Measurements from ENCODE around the gene FBXO24. TPM values are rescaled to one million over a fixed set of nuclear protein-coding genes. Genes with fewer than 3 reads are reported as not detected.

The FBXO24 gene
- polyA plus RNA-seq, 3 donors from 2014 or later, result 0.43 TPM; not detected in 2

DNA sequence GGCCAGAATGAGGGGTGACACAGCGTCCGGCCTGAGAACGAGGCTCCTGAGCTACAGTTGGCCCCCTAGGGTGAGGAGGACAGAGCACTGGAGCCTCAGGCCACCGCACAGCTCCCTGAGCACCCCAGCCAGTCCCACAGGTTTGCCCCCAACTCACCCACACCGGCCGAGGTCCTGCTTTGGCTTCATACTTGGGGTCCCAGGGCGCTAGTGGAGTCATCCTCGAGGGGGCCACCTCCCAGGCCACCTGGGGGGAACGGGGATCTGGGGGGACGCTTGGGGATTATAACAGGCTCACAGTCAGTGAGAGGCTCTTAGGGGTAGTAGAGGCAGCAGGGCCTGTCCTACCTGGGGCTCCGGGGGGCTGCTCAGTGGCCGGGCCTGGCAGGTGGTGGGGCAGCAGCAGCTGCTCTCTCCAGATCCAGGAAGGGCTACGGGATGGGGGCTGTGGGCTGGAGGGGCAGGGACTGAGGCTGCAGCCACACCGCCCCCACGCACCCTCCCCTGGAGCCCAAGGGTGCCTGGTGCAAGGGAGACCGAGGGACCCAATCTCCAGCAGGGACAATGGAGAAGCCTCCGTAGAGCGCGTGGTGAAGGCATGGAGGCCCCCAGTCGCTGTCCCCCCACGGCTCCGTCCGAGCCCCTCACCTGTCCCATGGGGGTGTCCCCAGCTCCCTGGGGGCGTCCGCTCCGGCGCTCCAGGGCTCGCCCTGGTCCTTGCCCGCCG lies 13.0 kb upstream of the FBXO24 start:
- H3K27ac Mint-ChIP-seq, result no peak overlapping the region

DNA sequence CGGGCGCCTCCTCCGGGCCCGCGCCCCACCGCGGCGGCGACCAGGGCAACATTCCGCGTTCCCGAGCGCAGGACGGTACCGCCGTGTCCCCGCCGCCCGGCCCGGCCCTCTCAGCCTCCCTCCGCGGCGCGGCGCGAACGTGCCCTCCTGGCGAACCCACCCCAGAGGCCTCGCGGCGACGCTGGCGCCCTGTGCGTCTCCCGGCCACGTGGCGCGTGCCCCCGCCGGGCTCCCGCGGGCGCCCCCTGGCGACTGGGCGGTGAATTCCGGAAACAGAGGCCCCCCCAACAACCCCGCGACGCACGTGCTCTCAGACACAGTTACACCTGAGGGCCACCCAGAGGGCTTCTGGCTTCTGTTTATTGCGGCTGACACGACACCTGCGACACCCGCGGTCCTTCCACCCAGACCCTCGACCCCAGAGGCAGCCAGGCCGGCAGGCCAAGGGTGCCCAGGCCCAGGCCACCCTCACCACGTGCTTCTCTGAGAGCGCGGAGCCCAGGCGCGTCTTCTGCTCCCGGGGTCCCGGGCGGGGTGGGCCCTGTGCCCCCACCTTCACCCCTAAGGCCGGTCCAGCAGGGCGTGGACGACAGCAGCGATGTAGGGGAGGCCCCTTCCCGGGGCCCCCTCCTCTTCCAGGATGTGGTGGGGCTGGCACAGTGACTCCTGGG lies 12.3 kb upstream of the FBXO24 start, which contains the start of gene SAP25:
Gene SAP25, minus strand, starts transcription at position 210 of the 671 bp plus-strand sequence. Its CDS starts 158 bp downstream, at position 52.
- Mint-ChIP-seq H3K4me3 (no peak within 1 kb of the TSS), H3K4me1 (peaks cover 8 to 21% of the 10 kb centered on the region in 2 donors), H3K36me3 (peaks cover 0 to 3% (median 0%) of the 10 kb centered on the region in 3 donors), H3K9me3 (no peaks in the 10 kb centered on the region), H3K27me3 (ENCODE audit: low read depth in 3 of 3) (peaks cover 2 to 25% (median 7%) of the 10 kb centered on the region in 3 donors), H3K27ac (no peak within 1 kb of the TSS)
- DNase-seq, result no peak

More for the DNA sequence above, 13.0 kb upstream of the FBXO24 start:
- H3K36me3 Mint-ChIP-seq, result peaks cover 0 to 3% (median 0%) of the 10 kb centered on the region in 3 donors
- H3K4me3 Mint-ChIP-seq, result no peak overlapping the region
- DNase-seq, result no peak
- H3K27me3 Mint-ChIP-seq (ENCODE audit: low read depth in 3 of 3), result peaks cover 2 to 26% (median 10%) of the 10 kb centered on the region in 3 donors
- H3K9me3 Mint-ChIP-seq, result no peaks in the 10 kb centered on the region
- H3K4me1 Mint-ChIP-seq, result peaks cover 13 to 26% of the 10 kb centered on the region in 2 donors

DNA sequence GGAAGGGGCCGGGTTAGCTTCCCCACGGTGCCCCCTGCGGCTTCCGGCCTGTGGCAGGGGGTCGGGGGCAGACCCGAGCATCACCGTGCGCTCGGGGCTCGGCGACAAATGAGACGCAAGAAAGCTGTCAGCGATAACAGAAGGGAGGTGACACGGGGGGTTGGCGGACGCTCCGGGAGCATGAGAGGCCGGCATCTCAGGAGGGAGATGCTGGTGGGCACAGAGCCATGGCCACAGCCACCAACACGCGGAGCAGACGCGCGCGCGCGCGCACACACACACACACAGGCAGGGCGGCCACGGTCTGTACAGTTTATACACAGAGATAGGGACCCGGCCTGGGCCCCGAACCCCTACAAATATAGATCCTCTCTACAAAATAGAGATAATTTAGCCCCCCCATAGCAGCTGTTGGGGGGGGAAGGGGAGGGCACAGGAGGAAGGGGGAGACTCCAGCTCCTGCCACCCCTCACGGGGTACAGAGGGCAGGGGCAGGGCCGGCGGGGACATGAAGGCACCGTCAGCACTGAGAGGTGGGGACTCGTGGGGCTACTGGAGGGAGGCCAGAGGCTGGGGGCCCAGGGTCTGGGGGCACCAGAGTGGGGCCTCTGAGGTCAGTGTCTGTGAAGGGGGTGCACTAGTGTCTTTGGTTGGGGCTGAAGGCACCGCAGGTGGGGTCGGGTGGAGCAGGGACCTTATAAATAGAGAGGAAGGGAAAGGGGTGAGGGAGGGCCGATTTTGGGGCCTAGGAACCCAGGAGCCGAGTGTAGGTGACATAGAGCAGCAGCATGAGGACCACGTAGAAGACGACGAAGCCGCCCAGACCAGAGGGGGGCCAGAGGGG lies 11.5 kb upstream of the FBXO24 start:
- Mint-ChIP-seq H3K4me1 (peaks cover under 1 to 13% of the 10 kb centered on the region in 2 donors), H3K27me3 (ENCODE audit: low read depth in 3 of 3) (peaks cover 2 to 21% (median 4%) of the 10 kb centered on the region in 3 donors), H3K4me3 (no peak overlapping the region), H3K9me3 (no peaks in the 10 kb centered on the region), H3K27ac (no peak overlapping the region), H3K36me3 (peaks cover 0 to 3% (median 0%) of the 10 kb centered on the region in 3 donors)
- DNase-seq, result no peak

DNA sequence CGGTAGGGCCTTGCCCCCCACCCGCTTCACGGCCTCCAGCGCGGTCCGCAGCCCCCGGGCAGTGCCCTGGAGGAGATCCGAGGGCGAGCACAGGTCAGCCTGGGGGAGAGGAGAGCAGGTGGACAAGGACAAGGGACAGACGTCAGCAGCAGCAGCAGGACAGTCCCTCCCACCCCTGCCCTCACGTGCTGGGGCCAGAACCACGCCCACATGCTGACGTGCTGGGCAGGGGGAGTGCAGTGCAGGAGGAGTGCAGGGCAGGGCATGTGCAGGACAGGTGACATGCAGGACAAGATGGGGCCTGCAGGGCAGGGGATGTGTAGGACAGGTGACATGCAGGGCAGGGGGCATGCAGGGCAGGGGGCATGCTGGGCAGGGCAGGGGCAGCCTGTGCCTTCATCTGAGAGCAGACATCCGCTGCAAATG lies 10.9 kb upstream of the FBXO24 start:
- Mint-ChIP-seq H3K27me3 (ENCODE audit: low read depth in 3 of 3) (peaks cover 2 to 14% (median 2%) of the 10 kb centered on the region in 3 donors), H3K36me3 (peaks cover 0 to 3% (median 0%) of the 10 kb centered on the region in 3 donors), H3K4me1 (peaks cover 0 to 12% of the 10 kb centered on the region in 2 donors), H3K9me3 (no peaks in the 10 kb centered on the region), H3K27ac (peak overlapping the region in 1 of 6 donors; percentile 69), H3K4me3 (no peak overlapping the region)
- DNase-seq, result no peak

DNA sequence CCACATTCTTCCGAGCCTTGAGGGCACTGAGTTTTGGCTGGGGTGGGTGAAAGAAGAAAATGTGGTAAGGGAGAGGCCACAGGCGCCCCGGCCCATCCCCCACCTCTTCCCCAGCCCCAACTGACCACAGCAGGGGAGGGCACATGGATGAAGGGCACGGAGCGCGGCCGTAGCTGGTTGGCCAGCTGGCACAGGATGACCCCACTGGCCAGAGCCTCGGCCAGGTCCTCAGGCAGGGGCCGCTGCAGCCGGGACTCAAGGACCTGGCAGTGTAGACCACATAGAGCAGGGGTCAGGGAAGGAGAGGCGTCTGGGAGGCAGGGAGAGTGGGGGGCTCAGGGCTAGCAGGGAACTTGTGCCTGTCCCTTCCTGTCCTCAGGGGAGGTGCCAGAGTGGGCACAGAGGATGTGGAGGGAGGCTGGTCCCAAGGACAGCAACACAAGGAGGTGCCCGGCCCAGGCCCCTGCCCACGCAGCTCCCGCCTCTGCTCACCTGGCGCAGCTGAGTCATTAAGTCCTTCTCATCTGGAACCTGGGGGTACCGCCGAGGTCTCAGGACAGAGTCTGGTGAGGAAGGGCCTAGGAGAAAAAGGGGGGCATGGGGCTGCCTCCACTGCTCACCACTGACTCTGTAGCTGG lies 10.3 kb upstream of the FBXO24 start:
- no peak overlapping the region for H3K27ac Mint-ChIP-seq
- H3K4me3 Mint-ChIP-seq, result no peak overlapping the region
- peaks cover 0 to 11% (median 1%) of the 10 kb centered on the region in 3 donors for H3K27me3 Mint-ChIP-seq (ENCODE audit: low read depth in 3 of 3)
- DNase-seq, result no peak
- H3K36me3 Mint-ChIP-seq, result peaks cover 0 to 3% (median 0%) of the 10 kb centered on the region in 3 donors
- H3K4me1 Mint-ChIP-seq, result peaks cover 0 to 8% of the 10 kb centered on the region in 2 donors
- no peaks in the 10 kb centered on the region for H3K9me3 Mint-ChIP-seq

DNA sequence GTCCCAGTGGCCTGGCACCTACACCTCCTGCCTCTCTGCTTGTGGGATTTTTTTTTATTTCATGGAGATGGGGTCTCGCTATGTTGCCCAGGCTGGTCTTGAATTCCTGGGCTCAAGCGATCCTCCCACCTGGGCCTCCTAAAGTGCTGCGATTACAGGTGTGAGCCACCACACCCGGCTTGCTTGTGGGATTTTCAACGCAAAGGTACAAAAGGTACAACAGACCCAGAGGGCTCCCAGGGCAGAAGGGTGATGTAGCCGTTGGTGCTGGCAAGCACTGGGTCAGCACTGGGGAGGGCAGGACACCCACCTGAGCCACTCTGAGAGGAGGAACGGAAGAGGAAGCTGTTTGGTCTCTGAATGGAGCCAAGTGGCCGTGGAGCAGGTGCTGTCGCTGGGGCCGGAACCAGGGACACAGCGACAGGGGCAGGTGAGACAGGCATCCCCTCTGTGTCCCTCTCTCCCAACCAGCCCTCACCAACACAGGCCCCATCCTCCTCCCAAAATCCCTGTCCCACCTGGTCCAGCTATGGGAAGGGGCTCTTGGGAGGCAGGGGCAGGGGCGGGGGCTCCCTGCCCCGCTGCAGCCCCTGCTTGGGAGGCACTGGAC lies 9.6 kb upstream of the FBXO24 start:
- H3K4me3 Mint-ChIP-seq, result no peak overlapping the region
- H3K27me3 Mint-ChIP-seq (ENCODE audit: low read depth in 3 of 3), result peaks cover 0 to 11% (median 1%) of the 10 kb centered on the region in 3 donors

DNA sequence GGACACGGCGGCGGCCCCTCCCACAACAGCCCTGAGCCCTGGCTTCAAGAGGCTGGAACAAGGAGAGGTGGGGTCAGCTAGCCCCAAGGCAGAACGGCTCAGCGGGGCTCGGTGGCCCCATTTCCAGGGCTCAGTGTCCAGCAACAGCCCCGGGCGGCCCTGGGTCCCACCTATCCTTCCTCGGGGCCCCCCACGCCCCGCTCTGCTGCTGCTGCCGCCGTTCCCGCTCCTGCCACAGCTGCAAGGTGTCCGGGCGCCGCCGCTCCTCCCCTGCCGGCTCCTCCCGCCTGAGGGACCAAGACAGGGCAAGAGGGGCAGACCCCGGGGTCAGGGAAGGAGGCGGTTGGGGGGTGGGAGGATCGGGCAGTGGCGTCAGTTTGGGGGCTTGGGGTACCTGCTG lies 9.0 kb upstream of the FBXO24 start:
- Mint-ChIP-seq H3K27me3 (ENCODE audit: low read depth in 3 of 3) (peaks cover 0 to 7% (median 1%) of the 10 kb centered on the region in 3 donors), H3K9me3 (no peaks in the 10 kb centered on the region), H3K4me3 (no peak overlapping the region), H3K27ac (no peak overlapping the region), H3K36me3 (peaks cover 0 to under 1% (median 0%) of the 10 kb centered on the region in 3 donors), H3K4me1 (peaks cover 0 to under 1% of the 10 kb centered on the region in 2 donors)
- DNase-seq, result no peak

More for the DNA sequence above, 9.6 kb upstream of the FBXO24 start:
- no peaks in the 10 kb centered on the region for H3K9me3 Mint-ChIP-seq
- peaks cover 0 to 3% (median 0%) of the 10 kb centered on the region in 3 donors for H3K36me3 Mint-ChIP-seq
- no peak overlapping the region for H3K27ac Mint-ChIP-seq
- no peak for DNase-seq
- H3K4me1 Mint-ChIP-seq, result peaks cover 0 to 6% of the 10 kb centered on the region in 2 donors

DNA sequence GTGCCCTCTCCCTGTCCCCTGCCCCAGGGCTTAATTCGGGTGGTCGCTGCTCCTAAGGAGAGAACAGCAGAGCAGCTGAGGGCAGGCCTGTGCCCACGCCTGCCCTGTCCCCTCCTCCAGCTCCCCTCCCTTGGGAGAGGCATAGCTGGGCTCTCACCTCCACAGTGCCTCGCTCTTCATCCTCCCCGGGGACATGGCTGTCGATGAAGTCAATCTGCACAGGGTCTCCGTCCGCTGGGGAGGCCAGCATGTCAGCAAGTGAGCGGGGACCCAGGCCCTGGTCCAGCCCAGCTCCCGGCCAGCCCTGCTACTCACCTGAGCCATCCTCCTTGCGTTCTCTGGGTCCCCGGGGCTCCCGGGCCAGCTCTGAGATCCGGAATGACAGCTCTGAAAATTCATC lies 8.6 kb upstream of the FBXO24 start:
- no peak for DNase-seq
- peaks cover 0 to 8% (median 1%) of the 10 kb centered on the region in 3 donors for H3K27me3 Mint-ChIP-seq (ENCODE audit: low read depth in 3 of 3)
- no peaks in the 10 kb centered on the region for H3K36me3 Mint-ChIP-seq

DNA sequence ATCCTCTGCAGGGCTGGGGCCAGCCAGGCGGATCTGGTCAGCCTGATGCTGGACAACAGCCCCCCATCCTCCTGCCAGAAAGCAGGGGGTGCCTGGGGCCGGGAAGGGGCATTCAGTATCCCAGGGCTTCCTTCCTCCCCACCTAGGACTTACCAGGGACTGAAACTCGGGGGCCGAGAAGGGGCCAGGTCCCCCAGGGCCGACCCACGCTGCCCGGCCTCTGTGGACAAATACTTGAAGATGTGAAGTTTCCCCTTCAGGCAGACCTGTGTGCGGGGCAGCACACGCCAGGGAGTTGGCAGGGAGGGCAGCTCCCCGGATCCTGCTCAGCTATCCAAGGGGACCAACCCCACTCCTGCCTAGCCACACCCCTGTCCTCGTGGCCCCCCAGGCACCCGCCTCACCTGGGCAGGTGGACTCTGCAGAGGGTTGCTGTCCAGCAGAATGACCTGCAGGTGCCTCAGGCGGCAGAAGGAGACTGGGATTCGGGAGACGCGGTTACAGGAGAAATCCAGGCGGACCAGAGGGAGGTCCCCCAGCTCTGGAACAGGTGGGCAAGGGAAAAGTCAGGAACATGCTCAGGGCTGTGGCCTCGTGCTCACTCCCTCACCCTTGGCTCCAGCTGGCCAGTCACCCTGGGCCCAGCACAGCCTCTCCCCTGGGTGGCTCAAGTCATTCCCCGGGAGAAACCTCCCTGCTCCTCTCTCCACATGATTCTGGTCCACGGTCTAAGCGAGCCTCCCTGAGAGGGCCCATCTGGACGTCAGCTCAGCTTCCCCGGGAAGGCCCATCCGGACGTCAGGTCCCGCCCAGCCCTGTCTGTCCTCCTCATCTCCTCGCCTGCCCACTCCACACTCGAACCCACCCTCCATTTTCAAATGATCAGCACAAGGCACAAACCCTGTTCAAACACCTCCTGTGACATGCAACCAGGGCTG lies 7.6 kb upstream of the FBXO24 start:
- Mint-ChIP-seq H3K36me3 (no peaks in the 10 kb centered on the region), H3K4me3 (no peak overlapping the region), H3K9me3 (no peaks in the 10 kb centered on the region), H3K4me1 (peaks cover 14% of the 10 kb centered on the region in 2 donors), H3K27ac (no peak overlapping the region), H3K27me3 (ENCODE audit: low read depth in 3 of 3) (peaks cover under 1 to 10% (median 3%) of the 10 kb centered on the region in 3 donors)
- no peak for DNase-seq

More for the DNA sequence above, 8.6 kb upstream of the FBXO24 start:
- Mint-ChIP-seq H3K27ac (no peak overlapping the region), H3K4me1 (peaks cover 4% of the 10 kb centered on the region in 2 donors), H3K9me3 (no peaks in the 10 kb centered on the region), H3K4me3 (no peak overlapping the region)

DNA sequence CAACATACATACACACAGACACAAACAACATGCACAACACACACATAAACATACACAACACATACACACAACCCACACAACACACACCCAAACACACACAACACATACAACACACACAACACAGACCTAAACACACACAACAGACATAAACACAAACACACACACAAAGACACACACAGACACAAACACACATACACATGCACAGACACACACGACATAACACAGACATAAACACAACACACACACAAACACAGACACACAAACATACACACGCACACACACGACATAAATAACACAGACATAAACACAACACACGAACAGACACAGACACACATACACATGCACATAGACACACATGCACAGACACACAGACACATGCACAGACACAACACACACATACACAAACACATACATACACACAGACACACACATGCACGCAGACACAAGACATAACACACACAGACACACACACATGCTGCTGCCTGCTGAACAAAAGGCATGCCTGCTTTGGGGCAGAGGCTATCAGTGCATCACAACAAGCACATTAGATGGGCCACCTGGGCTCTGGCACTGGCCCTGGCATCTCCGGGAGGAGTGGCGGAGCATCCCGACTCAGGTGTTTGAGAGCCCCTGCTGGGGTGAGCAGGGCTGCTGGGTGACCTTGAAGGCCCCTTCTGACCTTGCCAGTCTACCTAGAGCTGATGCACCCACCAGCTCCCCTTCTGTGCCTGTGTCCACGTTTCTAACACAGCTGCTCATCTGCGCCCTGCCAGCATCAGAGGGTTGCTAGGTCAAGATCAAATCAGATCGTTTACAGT lies 5.5 kb upstream of the FBXO24 start:
- no peak for DNase-seq
- peaks cover 33 to 35% of the 10 kb centered on the region in 2 donors for H3K4me1 Mint-ChIP-seq
- H3K27me3 Mint-ChIP-seq (ENCODE audit: low read depth in 3 of 3), result peaks cover 8 to 20% (median 11%) of the 10 kb centered on the region in 3 donors
- peaks cover 0 to 5% (median 0%) of the 10 kb centered on the region in 3 donors for H3K36me3 Mint-ChIP-seq
- H3K9me3 Mint-ChIP-seq, result no peaks in the 10 kb centered on the region
- H3K4me3 Mint-ChIP-seq, result no peak overlapping the region
- H3K27ac Mint-ChIP-seq, result no peak overlapping the region

DNA sequence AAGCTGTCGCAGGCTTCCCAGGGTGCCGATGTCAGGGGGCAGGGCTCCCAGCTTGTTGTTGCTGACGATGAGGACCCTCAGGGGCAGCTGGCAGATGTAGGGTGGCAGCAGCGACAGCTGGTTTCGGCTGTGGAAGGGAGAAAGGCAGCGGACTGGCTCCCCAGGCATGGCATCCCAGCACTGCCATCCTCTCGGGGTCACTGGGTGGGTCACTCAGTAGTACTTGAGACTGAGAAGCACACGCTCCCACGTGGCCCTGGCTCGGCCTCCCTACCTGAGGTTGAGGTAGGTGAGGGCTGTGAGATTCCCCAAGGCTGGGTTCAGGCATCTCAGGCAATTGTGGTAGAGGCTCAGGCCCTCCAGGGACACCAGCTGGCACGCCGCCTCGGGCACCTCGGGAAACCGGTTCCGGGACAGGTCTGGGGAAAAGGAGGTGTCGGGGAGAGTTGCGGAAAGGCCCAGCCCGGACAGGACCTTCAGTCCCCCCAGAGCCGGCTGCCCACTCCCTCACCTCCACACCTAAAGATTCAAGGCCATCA lies 4.0 kb upstream of the FBXO24 start:
- H3K4me1 Mint-ChIP-seq, result peaks cover 37 to 42% of the 10 kb centered on the region in 2 donors
- peaks cover 0 to 5% (median 0%) of the 10 kb centered on the region in 3 donors for H3K36me3 Mint-ChIP-seq
- peak overlapping the region in 4 of 5 donors; percentile 15 to 73 (median 58) for H3K4me3 Mint-ChIP-seq
- no peak for DNase-seq
- no peaks in the 10 kb centered on the region for H3K9me3 Mint-ChIP-seq
- H3K27me3 Mint-ChIP-seq (ENCODE audit: low read depth in 3 of 3), result peaks cover 13 to 24% (median 16%) of the 10 kb centered on the region in 3 donors
- H3K27ac Mint-ChIP-seq, result peak overlapping the region; percentile 81 to 98 (median 96)

Measured in immature natural killer cell (primary cell).